WTC11 (cell line): ENCODE data around the gene COL27A1. TPM values are rescaled to one million over a fixed set of nuclear protein-coding genes. Genes with fewer than 3 reads are reported as not detected.

Experiments used
- ATAC-seq: fragments of 200-7000 bp; cut with Tn5 transposase; 2 replicates; pipeline ENCODE4 v1.10.0; 2021; ENCODE audit warnings: mild to moderate bottlenecking, moderate library complexity
- CTCF ChIA-PET: fragments of 300-600 bp; sonication (Branson Sonifier 250); formaldehyde crosslinking; loops from one replicate; lab custom pipeline; 2021; ENCODE audit warnings: antibody characterized with exemption; lab: Charles Lee
- POLR2A ChIA-PET: fragments of 350-600 bp; sonication (Branson Sonifier 250); formaldehyde crosslinking; loops from one replicate; lab custom pipeline; 2021; ENCODE audit warnings: antibody characterized with exemption; lab: Charles Lee
- DNase-seq: peaks from one replicate; pipeline ENCODE4 v3.0.0; 2021; ENCODE audit warnings: low spot score
- H3K27ac Mint-ChIP-seq: 2 replicates; pipeline ENCODE4 v1.8.0; 2021; ENCODE audit warnings: mixed read lengths
- H3K27me3 Mint-ChIP-seq: 2 replicates; pipeline ENCODE4 v1.8.0; 2021; ENCODE audit warnings: low read depth, mild to moderate bottlenecking, moderate library complexity, mixed read lengths
- H3K36me3 Mint-ChIP-seq: 2 replicates; pipeline ENCODE4 v1.8.0; 2021; ENCODE audit warnings: mixed read lengths
- H3K4me1 Mint-ChIP-seq: 2 replicates; pipeline ENCODE4 v1.8.0; 2022; ENCODE audit warnings: mixed read lengths
- H3K4me3 Mint-ChIP-seq: 2 replicates; pipeline ENCODE4 v1.8.0; 2021; ENCODE audit warnings: mild to moderate bottlenecking, moderate library complexity, mixed read lengths
- H3K9me3 Mint-ChIP-seq: 2 replicates; pipeline ENCODE4 v1.8.0; 2021; ENCODE audit warnings: mixed read lengths
- ATF2 ChIP-seq: sonication (generic); formaldehyde crosslinking; IDR thresholded peaks from 2 replicates; pipeline ENCODE4 v1.8.1; 2022; ENCODE audit warnings: low read depth, missing genetic modification reagents, borderline replicate concordance
- EMX1 ChIP-seq: fragments of 250-450 bp; sonication (Bioruptor Pico); IDR thresholded peaks from 2 replicates; pipeline ENCODE4 v1.8.0; 2021; ENCODE audit warnings: mild to moderate bottlenecking
- ETV6 ChIP-seq: sonication (generic); formaldehyde crosslinking; IDR thresholded peaks from 2 replicates; pipeline ENCODE4 v1.8.1; 2022; ENCODE audit warnings: mild to moderate bottlenecking, missing genetic modification reagents
- FOXK1 ChIP-seq: sonication (generic); formaldehyde crosslinking; IDR thresholded peaks from 2 replicates; pipeline ENCODE4 v1.8.0; 2022; ENCODE audit warnings: mild to moderate bottlenecking, moderate library complexity, missing genetic modification reagents
- GTF2I ChIP-seq: fragments of 250-450 bp; sonication (Bioruptor Pico); conservative IDR thresholded peaks from 2 replicates; pipeline ENCODE4 v1.4.0; 2021; ENCODE audit warnings: mild to moderate bottlenecking
- IRF2 ChIP-seq: sonication (generic); formaldehyde crosslinking; IDR thresholded peaks from 2 replicates; pipeline ENCODE4 v1.8.0; 2022; ENCODE audit warnings: low read depth, missing genetic modification reagents, borderline replicate concordance
- JAZF1 ChIP-seq: fragments of 250-450 bp; sonication (Bioruptor Pico); IDR thresholded peaks from 2 replicates; pipeline ENCODE4 v1.9.0; 2021; ENCODE audit warnings: moderate library complexity, mild to moderate bottlenecking, inconsistent platforms
- MAX ChIP-seq: sonication (generic); formaldehyde crosslinking; IDR thresholded peaks from 2 replicates; pipeline ENCODE4 v1.8.0; 2022; ENCODE audit warnings: mild to moderate bottlenecking, missing genetic modification reagents
- MLX ChIP-seq: sonication (generic); formaldehyde crosslinking; IDR thresholded peaks from 2 replicates; pipeline ENCODE4 v1.8.1; 2023; ENCODE audit warnings: mild to moderate bottlenecking, missing genetic modification reagents, moderate library complexity
- NR3C1 ChIP-seq: sonication (generic); formaldehyde crosslinking; conservative IDR thresholded peaks from 2 replicates; pipeline ENCODE4 v1.8.1; 2023; ENCODE audit warnings: low read depth, mild to moderate bottlenecking, missing genetic modification reagents
- RELA ChIP-seq: sonication (generic); formaldehyde crosslinking; IDR thresholded peaks from 2 replicates; pipeline ENCODE4 v1.8.1; 2022; ENCODE audit warnings: missing genetic modification reagents, mild to moderate bottlenecking, borderline replicate concordance
- RORB ChIP-seq: fragments of 250-450 bp; sonication (Bioruptor Pico); IDR thresholded peaks from 2 replicates; pipeline ENCODE4 v1.9.0; 2021; ENCODE audit warnings: mild to moderate bottlenecking
- SMAD4 ChIP-seq: sonication (generic); formaldehyde crosslinking; IDR thresholded peaks from 2 replicates; pipeline ENCODE4 v1.8.0; 2022; ENCODE audit warnings: mild to moderate bottlenecking, missing genetic modification reagents
- ZNF138 ChIP-seq: sonication (generic); formaldehyde crosslinking; conservative IDR thresholded peaks from 2 replicates; pipeline ENCODE4 v1.8.1; 2022; ENCODE audit warnings: mild to moderate bottlenecking, moderate library complexity, missing genetic modification reagents
- ZNF263 ChIP-seq: sonication (generic); formaldehyde crosslinking; IDR thresholded peaks from 2 replicates; pipeline ENCODE4 v1.8.1; 2022; ENCODE audit warnings: low read depth, mild to moderate bottlenecking, moderate library complexity, missing genetic modification reagents
- ZNF425 ChIP-seq: fragments of 250-450 bp; sonication (Bioruptor Pico); conservative IDR thresholded peaks from 2 replicates; pipeline ENCODE4 v1.9.0; 2021; ENCODE audit warnings: mild to moderate bottlenecking
- total RNA-seq: library from RNA; stranded (reverse); gene quantifications from 3 replicates; pipeline ENCODE4 v1.2.3, GENCODE V29; 2021
- TF ChIP-seq, protein P1 (sequence below): sonication (generic); formaldehyde crosslinking; IDR thresholded peaks from 2 replicates; pipeline ENCODE4 v1.8.0; 2022; ENCODE audit warnings: mild to moderate bottlenecking, missing genetic modification reagents
- TF ChIP-seq, protein P2 (sequence below): sonication (generic); formaldehyde crosslinking; IDR thresholded peaks from 2 replicates; pipeline ENCODE4 v1.8.1; 2023; ENCODE audit warnings: mild to moderate bottlenecking, missing genetic modification reagents, borderline replicate concordance
- TF ChIP-seq, protein P3 (sequence below): sonication (generic); formaldehyde crosslinking; IDR thresholded peaks from 2 replicates; pipeline ENCODE4 v1.8.0; 2023; ENCODE audit warnings: mild to moderate bottlenecking, missing genetic modification reagents

The COL27A1 gene
- total RNA-seq, 1 experiment from 2014 or later: 47.5 TPM

DNA sequence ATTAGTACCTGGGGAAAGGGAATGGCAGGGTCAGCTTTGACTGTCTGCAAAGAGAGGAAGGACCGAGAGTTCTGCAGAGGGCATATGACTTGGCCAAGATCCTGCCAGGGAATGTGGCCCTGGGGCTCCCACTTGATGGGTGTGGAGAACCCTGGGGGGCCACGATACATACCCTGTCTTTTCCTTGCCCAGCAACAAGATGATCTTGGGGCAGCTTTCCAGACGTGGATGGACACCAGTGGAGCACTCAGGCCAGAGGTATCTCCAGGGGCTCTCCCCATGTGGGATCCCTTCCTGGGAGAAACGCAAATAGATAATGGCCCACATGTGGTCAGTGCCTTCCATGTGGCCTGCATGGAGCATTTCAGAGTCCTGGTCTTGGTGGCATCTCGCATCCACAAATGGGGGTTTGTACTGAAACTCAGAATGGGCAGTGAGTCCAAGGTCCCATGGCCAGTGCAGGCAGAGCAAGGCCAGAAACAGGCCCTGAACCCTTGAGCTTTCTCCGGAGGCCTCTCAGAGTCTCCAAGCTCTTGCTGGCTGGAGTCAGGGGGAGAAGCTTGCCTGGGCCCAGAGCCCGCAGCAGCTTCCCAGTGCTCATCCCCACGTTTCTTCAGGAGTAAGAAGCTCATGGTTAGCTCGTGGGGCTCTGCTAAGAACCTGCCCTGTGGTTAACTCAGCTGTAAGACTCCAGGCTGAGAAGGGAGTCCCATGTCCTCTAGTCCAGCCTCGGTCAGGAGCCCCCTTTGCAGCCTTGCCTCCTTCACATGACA is 149.3 kb downstream of the COL27A1 start:
- H3K4me3 Mint-ChIP-seq: no peak overlapping the region
- ChIA-PET CTCF (interaction anchor here (0.6 to 0.9 kb wide), 2 partner anchors 112 to 461 kb away, joined by 3 read pairs; no protein-coding TSS in a partner anchor), POLR2A (no interaction called here)
- ATAC-seq (no peak), DNase-seq (peak; percentile 1)
- peaks cover 12% of the 10 kb centered on the region for H3K36me3 Mint-ChIP-seq
- TF ChIP-seq ETV6 (CRISPR knock-in tag): no peak
- no peak for TF ChIP-seq FOXK1 (CRISPR knock-in tag)
- TF ChIP-seq GTF2I: no peak
- TF ChIP-seq SMAD4: no peak
- TF ChIP-seq EMX1: no peak
- no peak for TF ChIP-seq RELA
- no peak for TF ChIP-seq JAZF1
- TF ChIP-seq MLX (CRISPR knock-in tag): no peak
- TF ChIP-seq, protein P1, sequence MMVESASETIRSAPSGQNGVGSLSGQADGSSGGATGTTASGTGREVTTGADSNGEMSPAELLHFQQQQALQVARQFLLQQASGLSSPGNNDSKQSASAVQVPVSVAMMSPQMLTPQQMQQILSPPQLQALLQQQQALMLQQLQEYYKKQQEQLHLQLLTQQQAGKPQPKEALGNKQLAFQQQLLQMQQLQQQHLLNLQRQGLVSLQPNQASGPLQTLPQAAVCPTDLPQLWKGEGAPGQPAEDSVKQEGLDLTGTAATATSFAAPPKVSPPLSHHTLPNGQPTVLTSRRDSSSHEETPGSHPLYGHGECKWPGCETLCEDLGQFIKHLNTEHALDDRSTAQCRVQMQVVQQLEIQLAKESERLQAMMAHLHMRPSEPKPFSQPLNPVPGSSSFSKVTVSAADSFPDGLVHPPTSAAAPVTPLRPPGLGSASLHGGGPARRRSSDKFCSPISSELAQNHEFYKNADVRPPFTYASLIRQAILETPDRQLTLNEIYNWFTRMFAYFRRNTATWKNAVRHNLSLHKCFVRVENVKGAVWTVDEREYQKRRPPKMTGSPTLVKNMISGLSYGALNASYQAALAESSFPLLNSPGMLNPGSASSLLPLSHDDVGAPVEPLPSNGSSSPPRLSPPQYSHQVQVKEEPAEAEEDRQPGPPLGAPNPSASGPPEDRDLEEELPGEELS (CRISPR knock-in tag): no peak
- no peak for TF ChIP-seq ZNF263 (CRISPR knock-in tag)
- TF ChIP-seq ATF2: no peak
- TF ChIP-seq, protein P2, sequence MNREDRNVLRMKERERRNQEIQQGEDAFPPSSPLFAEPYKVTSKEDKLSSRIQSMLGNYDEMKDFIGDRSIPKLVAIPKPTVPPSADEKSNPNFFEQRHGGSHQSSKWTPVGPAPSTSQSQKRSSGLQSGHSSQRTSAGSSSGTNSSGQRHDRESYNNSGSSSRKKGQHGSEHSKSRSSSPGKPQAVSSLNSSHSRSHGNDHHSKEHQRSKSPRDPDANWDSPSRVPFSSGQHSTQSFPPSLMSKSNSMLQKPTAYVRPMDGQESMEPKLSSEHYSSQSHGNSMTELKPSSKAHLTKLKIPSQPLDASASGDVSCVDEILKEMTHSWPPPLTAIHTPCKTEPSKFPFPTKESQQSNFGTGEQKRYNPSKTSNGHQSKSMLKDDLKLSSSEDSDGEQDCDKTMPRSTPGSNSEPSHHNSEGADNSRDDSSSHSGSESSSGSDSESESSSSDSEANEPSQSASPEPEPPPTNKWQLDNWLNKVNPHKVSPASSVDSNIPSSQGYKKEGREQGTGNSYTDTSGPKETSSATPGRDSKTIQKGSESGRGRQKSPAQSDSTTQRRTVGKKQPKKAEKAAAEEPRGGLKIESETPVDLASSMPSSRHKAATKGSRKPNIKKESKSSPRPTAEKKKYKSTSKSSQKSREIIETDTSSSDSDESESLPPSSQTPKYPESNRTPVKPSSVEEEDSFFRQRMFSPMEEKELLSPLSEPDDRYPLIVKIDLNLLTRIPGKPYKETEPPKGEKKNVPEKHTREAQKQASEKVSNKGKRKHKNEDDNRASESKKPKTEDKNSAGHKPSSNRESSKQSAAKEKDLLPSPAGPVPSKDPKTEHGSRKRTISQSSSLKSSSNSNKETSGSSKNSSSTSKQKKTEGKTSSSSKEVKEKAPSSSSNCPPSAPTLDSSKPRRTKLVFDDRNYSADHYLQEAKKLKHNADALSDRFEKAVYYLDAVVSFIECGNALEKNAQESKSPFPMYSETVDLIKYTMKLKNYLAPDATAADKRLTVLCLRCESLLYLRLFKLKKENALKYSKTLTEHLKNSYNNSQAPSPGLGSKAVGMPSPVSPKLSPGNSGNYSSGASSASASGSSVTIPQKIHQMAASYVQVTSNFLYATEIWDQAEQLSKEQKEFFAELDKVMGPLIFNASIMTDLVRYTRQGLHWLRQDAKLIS (CRISPR knock-in tag): no peak
- no peak for TF ChIP-seq ZNF425 (CRISPR knock-in tag)
- TF ChIP-seq NR3C1 (CRISPR knock-in tag): no peak
- no peak for TF ChIP-seq MAX
- no peak for TF ChIP-seq RORB
- TF ChIP-seq, protein P3, sequence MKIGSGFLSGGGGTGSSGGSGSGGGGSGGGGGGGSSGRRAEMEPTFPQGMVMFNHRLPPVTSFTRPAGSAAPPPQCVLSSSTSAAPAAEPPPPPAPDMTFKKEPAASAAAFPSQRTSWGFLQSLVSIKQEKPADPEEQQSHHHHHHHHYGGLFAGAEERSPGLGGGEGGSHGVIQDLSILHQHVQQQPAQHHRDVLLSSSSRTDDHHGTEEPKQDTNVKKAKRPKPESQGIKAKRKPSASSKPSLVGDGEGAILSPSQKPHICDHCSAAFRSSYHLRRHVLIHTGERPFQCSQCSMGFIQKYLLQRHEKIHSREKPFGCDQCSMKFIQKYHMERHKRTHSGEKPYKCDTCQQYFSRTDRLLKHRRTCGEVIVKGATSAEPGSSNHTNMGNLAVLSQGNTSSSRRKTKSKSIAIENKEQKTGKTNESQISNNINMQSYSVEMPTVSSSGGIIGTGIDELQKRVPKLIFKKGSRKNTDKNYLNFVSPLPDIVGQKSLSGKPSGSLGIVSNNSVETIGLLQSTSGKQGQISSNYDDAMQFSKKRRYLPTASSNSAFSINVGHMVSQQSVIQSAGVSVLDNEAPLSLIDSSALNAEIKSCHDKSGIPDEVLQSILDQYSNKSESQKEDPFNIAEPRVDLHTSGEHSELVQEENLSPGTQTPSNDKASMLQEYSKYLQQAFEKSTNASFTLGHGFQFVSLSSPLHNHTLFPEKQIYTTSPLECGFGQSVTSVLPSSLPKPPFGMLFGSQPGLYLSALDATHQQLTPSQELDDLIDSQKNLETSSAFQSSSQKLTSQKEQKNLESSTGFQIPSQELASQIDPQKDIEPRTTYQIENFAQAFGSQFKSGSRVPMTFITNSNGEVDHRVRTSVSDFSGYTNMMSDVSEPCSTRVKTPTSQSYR (CRISPR knock-in tag): no peak
- TF ChIP-seq IRF2 (CRISPR knock-in tag): no peak
- TF ChIP-seq ZNF138 (CRISPR knock-in tag): no peak
- H3K27ac Mint-ChIP-seq: 0 out of 2 replicates have a peak overlapping the region, but pooled peaks have one; percentile 55
- 0 out of 2 replicates have a peak, but pooled peaks cover 3% of the 10 kb centered on the region for H3K4me1 Mint-ChIP-seq
- no peaks in the 10 kb centered on the region for H3K9me3 Mint-ChIP-seq
- H3K27me3 Mint-ChIP-seq: no peaks in the 10 kb centered on the region
